LNCaP clone FGC (cell line): ENCODE data around the gene FRMD4A.
A peak's percentile ranks its signal among the peaks of the same experiment; 100 is the strongest.

Experiments
- DNase-seq: peaks from one replicate; pipeline ENCODE4 v3.0.0-alpha.2; 2011; ENCODE audit warnings: low read depth
- H3K4me3 ChIP-seq: 2 replicates; pipeline ENCODE4 v1.5.1; 2011; ENCODE audit warnings: mild to moderate bottlenecking, low read depth, low read length, control low read depth
- TF ChIP-seq, protein P1 (sequence below): IDR thresholded peaks from 2 replicates; pipeline ENCODE4 v1.5.1; 2012; ENCODE audit warnings: mild to moderate bottlenecking; ENCODE audit not compliant: control insufficient read depth, insufficient read depth; ENCODE audit errors: extremely low read depth

The FRMD4A gene

DNA sequence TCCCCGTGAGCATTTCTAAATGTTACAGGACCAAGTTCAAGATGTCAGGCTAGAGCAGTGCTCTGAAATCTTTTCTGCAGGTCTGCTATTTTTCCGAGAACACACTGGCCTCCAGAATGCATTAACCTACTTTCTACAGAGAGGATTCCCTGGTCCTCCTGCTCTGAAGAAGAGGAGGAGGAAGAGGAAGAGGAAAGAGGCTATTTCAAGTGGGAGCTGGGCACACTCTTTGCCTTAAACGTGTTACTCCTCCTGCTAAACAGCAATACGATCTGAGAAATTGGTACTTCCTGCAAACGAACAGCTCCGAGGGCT is 157.4 kb downstream of the FRMD4A start:
- TF ChIP-seq, protein P1, sequence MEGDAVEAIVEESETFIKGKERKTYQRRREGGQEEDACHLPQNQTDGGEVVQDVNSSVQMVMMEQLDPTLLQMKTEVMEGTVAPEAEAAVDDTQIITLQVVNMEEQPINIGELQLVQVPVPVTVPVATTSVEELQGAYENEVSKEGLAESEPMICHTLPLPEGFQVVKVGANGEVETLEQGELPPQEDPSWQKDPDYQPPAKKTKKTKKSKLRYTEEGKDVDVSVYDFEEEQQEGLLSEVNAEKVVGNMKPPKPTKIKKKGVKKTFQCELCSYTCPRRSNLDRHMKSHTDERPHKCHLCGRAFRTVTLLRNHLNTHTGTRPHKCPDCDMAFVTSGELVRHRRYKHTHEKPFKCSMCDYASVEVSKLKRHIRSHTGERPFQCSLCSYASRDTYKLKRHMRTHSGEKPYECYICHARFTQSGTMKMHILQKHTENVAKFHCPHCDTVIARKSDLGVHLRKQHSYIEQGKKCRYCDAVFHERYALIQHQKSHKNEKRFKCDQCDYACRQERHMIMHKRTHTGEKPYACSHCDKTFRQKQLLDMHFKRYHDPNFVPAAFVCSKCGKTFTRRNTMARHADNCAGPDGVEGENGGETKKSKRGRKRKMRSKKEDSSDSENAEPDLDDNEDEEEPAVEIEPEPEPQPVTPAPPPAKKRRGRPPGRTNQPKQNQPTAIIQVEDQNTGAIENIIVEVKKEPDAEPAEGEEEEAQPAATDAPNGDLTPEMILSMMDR = no peak
- peak overlapping the region; percentile 29 for H3K4me3 ChIP-seq
- DNase-seq = no peak

DNA sequence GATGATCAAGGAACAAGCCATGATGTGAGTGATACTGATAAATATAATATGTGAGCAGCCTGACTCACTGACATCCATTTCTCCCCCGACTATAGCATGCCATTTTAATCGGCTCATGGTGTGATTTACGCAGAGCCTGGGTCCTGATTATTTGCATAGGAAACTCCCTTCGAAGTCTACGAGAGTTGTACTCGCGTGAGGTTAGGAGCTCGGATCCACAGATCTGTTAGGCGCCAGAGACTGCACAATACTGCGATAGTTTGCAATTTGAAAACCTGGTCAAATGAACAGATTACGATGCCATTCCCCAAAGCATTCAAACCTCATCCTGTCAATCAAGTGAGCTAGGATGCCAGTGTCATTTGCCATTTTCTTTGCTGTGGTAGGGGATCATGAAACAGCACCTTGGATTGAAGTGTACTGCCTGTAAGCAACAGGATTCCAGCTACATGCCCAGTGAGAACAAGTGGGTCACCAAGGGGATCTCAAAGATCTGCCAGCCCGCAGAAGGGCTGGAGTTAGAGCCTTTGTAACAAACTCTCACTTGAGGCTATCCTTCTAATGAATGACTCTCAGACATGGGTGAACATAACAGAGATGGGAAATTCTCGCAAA is 158.3 kb downstream of the FRMD4A start:
- DNase-seq = no peak
- no peak overlapping the region for H3K4me3 ChIP-seq
- TF ChIP-seq, protein P1 = no peak

DNA sequence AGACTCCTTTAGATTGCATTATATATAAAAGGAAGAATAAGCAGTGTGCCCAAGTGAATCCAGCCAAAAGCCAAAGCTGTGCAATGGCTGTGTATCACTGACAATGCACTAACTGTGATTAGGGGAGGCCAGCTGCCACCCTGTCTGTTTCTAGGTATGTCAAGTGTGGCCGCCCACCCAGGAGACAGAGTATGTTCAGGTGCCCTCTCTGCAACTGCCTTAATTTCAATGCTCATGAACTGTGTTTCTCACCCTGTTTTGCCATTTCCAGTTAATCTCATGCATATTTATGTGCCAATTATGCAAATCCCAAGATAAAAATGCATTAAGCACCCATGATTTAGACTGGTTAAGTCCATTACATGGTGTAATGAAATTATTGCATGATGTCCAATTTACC is 159.4 kb downstream of the FRMD4A start:
- TF ChIP-seq, protein P1 = no peak
- DNase-seq = no peak
- no peak overlapping the region for H3K4me3 ChIP-seq

DNA sequence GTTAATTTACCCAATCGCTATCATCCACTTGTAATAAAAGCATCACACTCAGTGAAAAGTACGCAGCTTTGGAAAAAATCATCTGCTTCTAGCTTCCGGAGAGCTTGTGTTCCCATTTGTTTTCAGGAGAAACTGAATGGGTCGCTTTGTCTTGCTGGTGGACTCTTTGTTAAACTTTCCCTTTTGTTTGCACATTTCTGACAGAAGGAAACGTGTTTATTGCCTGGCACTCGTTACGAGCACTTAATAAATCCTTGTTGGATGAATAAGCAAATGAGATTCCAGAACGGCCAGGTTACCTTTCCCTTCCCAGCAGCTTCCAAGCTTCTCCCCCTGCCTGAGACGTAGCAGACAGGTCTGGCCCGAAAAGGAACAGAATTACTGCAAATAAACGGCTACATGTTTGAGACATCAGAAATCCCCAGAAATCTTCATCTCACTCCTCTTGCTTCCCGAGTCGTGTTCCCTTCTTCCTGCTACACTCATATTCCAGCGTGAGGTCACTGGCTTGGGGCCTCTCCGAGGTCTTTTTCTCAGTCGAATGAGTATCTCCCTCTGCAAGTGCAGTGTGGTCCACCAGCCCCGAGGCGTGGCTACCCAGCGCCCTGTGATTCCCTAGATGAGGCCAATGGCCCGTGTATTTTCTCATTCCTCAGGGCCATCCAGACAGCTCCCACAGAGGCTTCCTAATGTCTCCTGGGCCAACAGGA is 167.2 kb downstream of the FRMD4A start:
- TF ChIP-seq, protein P1 = no peak
- peak overlapping the region; percentile 24 for H3K4me3 ChIP-seq
- peak; percentile 61 for DNase-seq

DNA sequence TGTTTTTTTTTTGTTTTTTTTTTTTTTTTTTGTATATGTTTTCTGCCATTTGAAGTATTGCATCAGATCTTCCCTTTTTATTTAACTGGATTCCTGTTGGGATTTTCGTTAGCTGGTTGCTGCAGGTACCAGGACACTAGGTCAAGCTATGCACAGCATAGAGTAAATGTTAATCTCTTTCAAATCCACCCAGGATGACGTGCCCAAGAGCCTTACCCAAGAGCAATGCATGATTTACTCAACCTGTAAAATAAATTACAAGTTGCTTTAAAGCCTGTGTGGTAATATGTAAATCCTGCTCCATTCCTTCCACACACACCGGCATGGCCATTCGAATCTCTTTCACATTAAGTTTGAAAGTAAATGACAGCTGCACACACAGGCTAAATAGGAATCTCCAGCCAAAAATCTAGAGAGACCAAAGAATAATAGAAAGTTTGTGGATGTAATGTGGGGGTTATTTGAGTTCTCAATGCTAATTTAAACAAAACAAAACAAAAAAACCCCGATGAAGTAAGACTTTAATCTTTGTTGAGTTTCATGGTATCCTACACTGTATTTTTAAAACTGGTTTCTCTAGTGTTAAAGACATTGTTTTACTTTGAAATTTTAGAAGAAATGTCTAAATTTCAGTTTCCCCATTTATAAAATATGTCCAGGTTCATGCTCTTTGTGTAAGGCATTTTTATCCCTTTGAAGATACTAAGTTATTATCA is 167.9 kb downstream of the FRMD4A start:
- H3K4me3 ChIP-seq = peak overlapping the region; percentile 24
- no peak for DNase-seq

DNA sequence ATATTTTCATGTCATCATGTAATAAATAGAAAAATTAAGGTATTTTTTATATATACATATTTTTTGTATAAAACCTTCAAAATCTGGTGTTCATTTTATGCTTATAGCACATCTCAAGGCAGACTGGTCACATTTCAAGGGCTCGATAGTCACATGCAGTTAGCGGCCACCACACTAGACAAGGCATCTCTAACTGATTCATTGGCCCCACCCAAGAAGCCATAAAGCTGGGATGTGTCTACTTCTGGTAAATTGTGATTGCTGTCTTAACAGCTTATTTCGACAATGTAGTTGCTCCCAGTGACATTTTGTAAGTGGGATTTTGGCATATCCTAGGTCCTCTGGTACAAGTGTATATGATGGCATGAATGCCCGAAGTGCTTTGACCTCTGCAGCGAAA is 168.7 kb downstream of the FRMD4A start:
- no peak for DNase-seq
- no peak overlapping the region for H3K4me3 ChIP-seq
- TF ChIP-seq, protein P1 = no peak

More for the DNA sequence above, 167.9 kb downstream of the FRMD4A start:
- TF ChIP-seq, protein P1 = no peak

DNA sequence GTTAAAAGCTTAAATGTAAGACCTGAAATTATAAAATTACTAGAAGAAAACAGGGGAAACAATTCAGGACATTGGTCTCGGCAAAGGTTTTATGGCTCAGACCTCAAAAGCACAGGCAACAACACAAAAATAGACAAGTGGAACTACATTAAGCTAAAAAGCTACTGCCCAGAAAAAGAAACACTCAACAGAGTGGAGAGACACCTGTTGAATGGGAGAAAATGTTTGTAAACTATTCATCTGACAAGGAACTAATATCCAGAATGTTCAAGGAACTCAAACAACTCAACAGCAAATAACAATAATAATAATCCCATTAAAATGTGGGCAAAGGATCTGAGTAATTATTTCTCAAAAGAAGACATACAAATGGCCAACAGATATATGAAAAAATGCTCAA is 170.4 kb downstream of the FRMD4A start:
- no peak overlapping the region for H3K4me3 ChIP-seq
- DNase-seq = no peak
- TF ChIP-seq, protein P1 = no peak
